ENCODE data around the gene DNTTIP2.
"Not testable (repeated sequence)": the region's sequence is repeated elsewhere in the genome, so short reads cannot be mapped to it uniquely, and the experiment has no call there.

Gene DNTTIP2

GRCh38 chr1:93842750-93843500 is 36.1 kb downstream of the DNTTIP2 start:
- no peak for DNase-seq (ENCODE audit: low spot score)

GRCh38 chr1:93841771-93842170 is 37.2 kb downstream of the DNTTIP2 start:
- no peak for DNase-seq (ENCODE audit: low spot score)

GRCh38 chr1:93840956-93841482 is 38.0 kb downstream of the DNTTIP2 start:
- DNase-seq (ENCODE audit: low spot score) = no peak

GRCh38 chr1:93839753-93840152 is 39.3 kb downstream of the DNTTIP2 start:
- no peak for DNase-seq (ENCODE audit: low spot score)

- no peak for DNase-seq (ENCODE audit: low spot score)
Measured at GRCh38 chr1:93839307-93839706, 39.7 kb downstream of the DNTTIP2 start.

- DNase-seq (ENCODE audit: low spot score) = no peak
Measured at GRCh38 chr1:93837961-93838360, 41.0 kb downstream of the DNTTIP2 start.

GRCh38 chr1:93833293-93833692 is 45.7 kb downstream of the DNTTIP2 start:
- not testable (repeated sequence) for DNase-seq (ENCODE audit: low spot score)

- no peak for DNase-seq (ENCODE audit: low spot score)
Measured at GRCh38 chr1:93829061-93829460, 49.9 kb downstream of the DNTTIP2 start.

- DNase-seq (ENCODE audit: low spot score) = no peak
Measured at GRCh38 chr1:93828367-93828755, 50.6 kb downstream of the DNTTIP2 start.

GRCh38 chr1:93827633-93828366 is 51.2 kb downstream of the DNTTIP2 start:
- no peak for DNase-seq (ENCODE audit: low spot score)

GRCh38 chr1:93827128-93827527 is 51.9 kb downstream of the DNTTIP2 start:
- DNase-seq (ENCODE audit: low spot score) = no peak

GRCh38 chr1:93824834-93825233 is 54.2 kb downstream of the DNTTIP2 start:
- DNase-seq (ENCODE audit: low spot score) = no peak

GRCh38 chr1:93822730-93823425 is 56.1 kb downstream of the DNTTIP2 start:
- DNase-seq (ENCODE audit: low spot score) = no peak

GRCh38 chr1:93821423-93822144 is 57.4 kb downstream of the DNTTIP2 start:
- no peak for DNase-seq (ENCODE audit: low spot score)

GRCh38 chr1:93820554-93821422 is 58.2 kb downstream of the DNTTIP2 start:
- no peak for DNase-seq (ENCODE audit: low spot score)

- no peak for DNase-seq (ENCODE audit: low spot score)
Measured at GRCh38 chr1:93818570-93818959, 60.4 kb downstream of the DNTTIP2 start.

- DNase-seq (ENCODE audit: low spot score) = no peak
Measured at GRCh38 chr1:93817819-93818569, 61.0 kb downstream of the DNTTIP2 start.

GRCh38 chr1:93816970-93817678 is 61.9 kb downstream of the DNTTIP2 start:
- DNase-seq (ENCODE audit: low spot score) = no peak

Measured in ecto neural progenitor cell (in vitro differentiated cells).